ENCODE results near the gene GMCL2. TPM values are rescaled to one million over a fixed set of nuclear protein-coding genes. Genes with fewer than 3 reads are reported as not detected.

Gene GMCL2
- total and polyA plus RNA-seq, 2 experiments from 2014 or later: not detected

- Histone ChIP-seq H3K4me2 (no peak overlapping the region), H3K4me3 (no peak overlapping the region), H4K20me1 (ENCODE audit: insufficient read depth, poor library complexity, severe bottlenecking) (peaks cover 5% of the 10 kb centered on the region), H3K9me3 (ENCODE audit: low read depth) (no peaks in the 10 kb centered on the region), H3K9me2 (replicated peaks; ENCODE audit: insufficient read depth) (no peaks in the 10 kb centered on the region), H3K79me2 (peaks cover 3% of the 10 kb centered on the region), H3K36me3 (replicated peaks; ENCODE audit: insufficient read depth, low read depth) (no peaks in the 10 kb centered on the region), H2AFZ (no peak overlapping the region), H3K4me1 (ENCODE audit: insufficient read depth) (peaks cover under 1% of the 10 kb centered on the region), H3K27ac (no peak overlapping the region), H3K27me3 (no peaks in the 10 kb centered on the region)
- DNase-seq (ENCODE audit: low spot score): no peak
- TF ChIP-seq EZH2phosphoT487 (IDR thresholded peaks at IDR 0.05; ENCODE audit: low read depth, severe bottlenecking, unreplicated experiment) (no peak), EZH2 (IDR thresholded peaks at IDR 0.05; ENCODE audit: borderline replicate concordance) (no peak), CTCF (IDR thresholded peaks at IDR 0.05; ENCODE audit: poor library complexity) (no peak)
- 82% methylated on average over 5 of the region's 5 CpGs for WGBS (ENCODE audit: low lambda C conversion rate, missing lambda C conversion rate)
Measured at GRCh38 chr5:178221853-178222252, 34.7 kb upstream of the GMCL2 start.

- Histone ChIP-seq H3K27me3 (no peaks in the 10 kb centered on the region), H3K4me3 (no peak overlapping the region), H3K4me1 (ENCODE audit: insufficient read depth) (no peaks in the 10 kb centered on the region), H3K4me2 (no peak overlapping the region), H4K20me1 (ENCODE audit: insufficient read depth, poor library complexity, severe bottlenecking) (peaks cover 9% of the 10 kb centered on the region), H3K36me3 (replicated peaks; ENCODE audit: insufficient read depth, low read depth) (no peaks in the 10 kb centered on the region), H3K79me2 (peaks cover 3% of the 10 kb centered on the region), H2AFZ (no peak overlapping the region), H3K9me2 (replicated peaks; ENCODE audit: insufficient read depth) (no peaks in the 10 kb centered on the region), H3K9me3 (ENCODE audit: low read depth) (no peaks in the 10 kb centered on the region), H3K27ac (no peak overlapping the region)
- DNase-seq (ENCODE audit: low spot score): no peak
- WGBS (ENCODE audit: low lambda C conversion rate, missing lambda C conversion rate): 95% methylated on average over 3 of the region's 3 CpGs
- TF ChIP-seq EZH2 (IDR thresholded peaks at IDR 0.05; ENCODE audit: borderline replicate concordance) (no peak), CTCF (IDR thresholded peaks at IDR 0.05; ENCODE audit: poor library complexity) (no peak), EZH2phosphoT487 (IDR thresholded peaks at IDR 0.05; ENCODE audit: low read depth, severe bottlenecking, unreplicated experiment) (no peak)
Measured at GRCh38 chr5:178221282-178221681, 34.1 kb upstream of the GMCL2 start.

GRCh38 chr5:178218827-178219226, 31.7 kb upstream of the GMCL2 start:
- peaks cover 8% of the 10 kb centered on the region for H3K4me1 ChIP-seq (ENCODE audit: insufficient read depth)
- H3K9me2 ChIP-seq (replicated peaks; ENCODE audit: insufficient read depth): no peaks in the 10 kb centered on the region
- no peaks in the 10 kb centered on the region for H3K79me2 ChIP-seq
- DNase-seq (ENCODE audit: low spot score): no peak
- no peak overlapping the region for H2AFZ ChIP-seq
- 73% methylated on average over 3 of the region's 3 CpGs for WGBS (ENCODE audit: low lambda C conversion rate, missing lambda C conversion rate)
- no peak overlapping the region for H3K27ac ChIP-seq
- H3K4me3 ChIP-seq: no peak overlapping the region
- peaks cover 14% of the 10 kb centered on the region for H4K20me1 ChIP-seq (ENCODE audit: insufficient read depth, poor library complexity, severe bottlenecking)
- H3K4me2 ChIP-seq: no peak overlapping the region
- no peaks in the 10 kb centered on the region for H3K9me3 ChIP-seq (ENCODE audit: low read depth)
- no peaks in the 10 kb centered on the region for H3K27me3 ChIP-seq
- TF ChIP-seq EZH2 (IDR thresholded peaks at IDR 0.05; ENCODE audit: borderline replicate concordance) (no peak), CTCF (IDR thresholded peaks at IDR 0.05; ENCODE audit: poor library complexity) (no peak), EZH2phosphoT487 (IDR thresholded peaks at IDR 0.05; ENCODE audit: low read depth, severe bottlenecking, unreplicated experiment) (no peak)
- H3K36me3 ChIP-seq (replicated peaks; ENCODE audit: insufficient read depth, low read depth): no peaks in the 10 kb centered on the region
